SK-N-SH treated with all-trans-retinoic acid at 6 μM for 48 hours (cell line): ENCODE results near the gene WFDC1.

Source experiments
- ATAC-seq: fragments of 200-7000 bp; cut with Tn5 transposase; 3 replicates; pipeline ENCODE4 v1.9.1; 2020; ENCODE audit warnings: mild to moderate bottlenecking, moderate library complexity
- ARNTL ChIP-seq: fragments of 450-650 bp; formaldehyde crosslinking; IDR thresholded peaks from 2 replicates; pipeline ENCODE4 v1.5.0; 2020; ENCODE audit warnings: low read depth, mild to moderate bottlenecking, moderate library complexity, borderline replicate concordance
- CSDC2 ChIP-seq: fragments of 250-450 bp; sonication (Bioruptor Pico); IDR thresholded peaks from 2 replicates; pipeline ENCODE4 v1.5.0; 2020; ENCODE audit warnings: mild to moderate bottlenecking, moderate library complexity
- ESRRG ChIP-seq: fragments of 250-450 bp; sonication (Bioruptor Pico); IDR thresholded peaks from 2 replicates; pipeline ENCODE4 v1.6.1; 2021; ENCODE audit warnings: mild to moderate bottlenecking
- GLIS3 ChIP-seq: fragments of 250-450 bp; sonication (Bioruptor Pico); IDR thresholded peaks from 2 replicates; pipeline ENCODE4 v1.5.0; 2020; ENCODE audit warnings: mild to moderate bottlenecking, moderate library complexity
- ISL1 ChIP-seq: fragments of 250-450 bp; sonication (Bioruptor Pico); IDR thresholded peaks from 2 replicates; pipeline ENCODE4 v2.1.2; 2022; ENCODE audit warnings: mild to moderate bottlenecking, moderate library complexity
- OSR1 ChIP-seq: fragments of 250-450 bp; sonication (Bioruptor Pico); IDR thresholded peaks from 2 replicates; pipeline ENCODE4 v1.8.0; 2022; ENCODE audit warnings: moderate library complexity, mild to moderate bottlenecking, inconsistent platforms
- PPARA ChIP-seq: fragments of 250-450 bp; sonication (Bioruptor Pico); IDR thresholded peaks from 2 replicates; pipeline ENCODE4 v1.5.0; 2020; ENCODE audit warnings: mild to moderate bottlenecking, borderline replicate concordance
- SNAI2 ChIP-seq: fragments of 250-450 bp; sonication (Bioruptor Pico); IDR thresholded peaks from 2 replicates; pipeline ENCODE4 v1.5.0; 2020; ENCODE audit warnings: mild to moderate bottlenecking, moderate library complexity
- TCF4 ChIP-seq: fragments of 250-450 bp; sonication (Bioruptor Pico); IDR thresholded peaks from 2 replicates; pipeline ENCODE4 v1.8.0; 2021; ENCODE audit warnings: mild to moderate bottlenecking, moderate library complexity, borderline replicate concordance
- ZC3H10 ChIP-seq: fragments of 250-450 bp; sonication (Bioruptor Pico); IDR thresholded peaks from 2 replicates; pipeline ENCODE4 v1.5.1; 2021; ENCODE audit warnings: mild to moderate bottlenecking, moderate library complexity
- ZFP3 ChIP-seq: fragments of 250-450 bp; sonication (Bioruptor Pico); IDR thresholded peaks from 2 replicates; pipeline ENCODE4 v1.5.0; 2020; ENCODE audit warnings: mild to moderate bottlenecking, moderate library complexity
- ZFP30 ChIP-seq: fragments of 450-650 bp; formaldehyde crosslinking; IDR thresholded peaks from 2 replicates; pipeline ENCODE4 v1.5.0; 2022; ENCODE audit warnings: mild to moderate bottlenecking, moderate library complexity
- ZNF565 ChIP-seq: fragments of 450-650 bp; formaldehyde crosslinking; conservative IDR thresholded peaks from 2 replicates; pipeline ENCODE4 v1.5.0; 2020; ENCODE audit warnings: low read depth, mild to moderate bottlenecking, moderate library complexity
- ZNF70 ChIP-seq: fragments of 450-650 bp; formaldehyde crosslinking; IDR thresholded peaks from 2 replicates; pipeline ENCODE4 v1.5.0; 2020; ENCODE audit warnings: mild to moderate bottlenecking, moderate library complexity
- ZNF8 ChIP-seq: fragments of 450-650 bp; formaldehyde crosslinking; IDR thresholded peaks from 2 replicates; pipeline ENCODE4 v1.5.0; 2020; ENCODE audit warnings: mild to moderate bottlenecking, moderate library complexity
- TF ChIP-seq, protein P1 (sequence below): fragments of 250-450 bp; sonication (Bioruptor Pico); IDR thresholded peaks from 2 replicates; pipeline ENCODE4 v1.5.1; 2021; ENCODE audit warnings: mild to moderate bottlenecking, moderate library complexity
- TF ChIP-seq, protein P2 (sequence below): fragments of 250-450 bp; sonication (Bioruptor Pico); IDR thresholded peaks from 2 replicates; pipeline ENCODE4 v1.8.0; 2021; ENCODE audit warnings: low read depth, mild to moderate bottlenecking, moderate library complexity, borderline replicate concordance
- TF ChIP-seq, protein P3 (sequence below): fragments of 250-450 bp; sonication (Bioruptor Pico); IDR thresholded peaks from 2 replicates; pipeline ENCODE4 v1.5.1; 2020; ENCODE audit warnings: low read depth, mild to moderate bottlenecking, moderate library complexity
- TF ChIP-seq, protein P4 (sequence below): fragments of 250-450 bp; sonication (Bioruptor Pico); IDR thresholded peaks from 2 replicates; pipeline ENCODE4 v1.8.0; 2020; ENCODE audit warnings: mild to moderate bottlenecking, moderate library complexity, borderline replicate concordance
- TF ChIP-seq, protein P5 (sequence below): fragments of 250-450 bp; sonication (Bioruptor Pico); IDR thresholded peaks from 2 replicates; pipeline ENCODE4 v1.5.0; 2020; ENCODE audit warnings: mild to moderate bottlenecking, moderate library complexity

WFDC1 gene

DNA sequence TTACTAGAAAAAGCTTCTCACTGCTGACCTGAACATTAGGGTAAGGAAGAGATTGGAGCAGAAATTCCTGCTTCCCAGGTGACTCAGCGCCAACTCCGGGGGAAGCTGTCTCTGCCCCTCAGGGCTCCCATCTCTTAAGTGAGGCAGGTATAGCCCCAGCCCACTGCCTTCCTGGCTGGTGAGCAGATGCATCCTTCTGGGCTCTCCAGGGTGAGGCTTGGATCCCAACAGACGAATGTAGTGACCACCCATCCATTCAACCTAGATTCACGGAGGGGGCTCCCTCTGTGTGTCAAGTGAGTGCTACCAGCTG lies 76.8 kb downstream of the WFDC1 start (continued):
- TF ChIP-seq, protein P1, sequence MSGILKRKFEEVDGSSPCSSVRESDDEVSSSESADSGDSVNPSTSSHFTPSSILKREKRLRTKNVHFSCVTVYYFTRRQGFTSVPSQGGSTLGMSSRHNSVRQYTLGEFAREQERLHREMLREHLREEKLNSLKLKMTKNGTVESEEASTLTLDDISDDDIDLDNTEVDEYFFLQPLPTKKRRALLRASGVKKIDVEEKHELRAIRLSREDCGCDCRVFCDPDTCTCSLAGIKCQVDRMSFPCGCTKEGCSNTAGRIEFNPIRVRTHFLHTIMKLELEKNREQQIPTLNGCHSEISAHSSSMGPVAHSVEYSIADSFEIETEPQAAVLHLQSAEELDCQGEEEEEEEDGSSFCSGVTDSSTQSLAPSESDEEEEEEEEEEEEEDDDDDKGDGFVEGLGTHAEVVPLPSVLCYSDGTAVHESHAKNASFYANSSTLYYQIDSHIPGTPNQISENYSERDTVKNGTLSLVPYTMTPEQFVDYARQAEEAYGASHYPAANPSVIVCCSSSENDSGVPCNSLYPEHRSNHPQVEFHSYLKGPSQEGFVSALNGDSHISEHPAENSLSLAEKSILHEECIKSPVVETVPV = no peak
- TF ChIP-seq ZNF565 (no peak), GLIS3 (CRISPR knock-in tag) (no peak)
- TF ChIP-seq, protein P2, sequence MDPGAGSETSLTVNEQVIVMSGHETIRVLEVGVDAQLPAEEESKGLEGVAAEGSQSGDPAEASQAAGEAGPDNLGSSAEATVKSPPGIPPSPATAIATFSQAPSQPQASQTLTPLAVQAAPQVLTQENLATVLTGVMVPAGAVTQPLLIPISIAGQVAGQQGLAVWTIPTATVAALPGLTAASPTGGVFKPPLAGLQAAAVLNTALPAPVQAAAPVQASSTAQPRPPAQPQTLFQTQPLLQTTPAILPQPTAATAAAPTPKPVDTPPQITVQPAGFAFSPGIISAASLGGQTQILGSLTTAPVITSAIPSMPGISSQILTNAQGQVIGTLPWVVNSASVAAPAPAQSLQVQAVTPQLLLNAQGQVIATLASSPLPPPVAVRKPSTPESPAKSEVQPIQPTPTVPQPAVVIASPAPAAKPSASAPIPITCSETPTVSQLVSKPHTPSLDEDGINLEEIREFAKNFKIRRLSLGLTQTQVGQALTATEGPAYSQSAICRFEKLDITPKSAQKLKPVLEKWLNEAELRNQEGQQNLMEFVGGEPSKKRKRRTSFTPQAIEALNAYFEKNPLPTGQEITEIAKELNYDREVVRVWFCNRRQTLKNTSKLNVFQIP (CRISPR knock-in tag) = no peak

DNA sequence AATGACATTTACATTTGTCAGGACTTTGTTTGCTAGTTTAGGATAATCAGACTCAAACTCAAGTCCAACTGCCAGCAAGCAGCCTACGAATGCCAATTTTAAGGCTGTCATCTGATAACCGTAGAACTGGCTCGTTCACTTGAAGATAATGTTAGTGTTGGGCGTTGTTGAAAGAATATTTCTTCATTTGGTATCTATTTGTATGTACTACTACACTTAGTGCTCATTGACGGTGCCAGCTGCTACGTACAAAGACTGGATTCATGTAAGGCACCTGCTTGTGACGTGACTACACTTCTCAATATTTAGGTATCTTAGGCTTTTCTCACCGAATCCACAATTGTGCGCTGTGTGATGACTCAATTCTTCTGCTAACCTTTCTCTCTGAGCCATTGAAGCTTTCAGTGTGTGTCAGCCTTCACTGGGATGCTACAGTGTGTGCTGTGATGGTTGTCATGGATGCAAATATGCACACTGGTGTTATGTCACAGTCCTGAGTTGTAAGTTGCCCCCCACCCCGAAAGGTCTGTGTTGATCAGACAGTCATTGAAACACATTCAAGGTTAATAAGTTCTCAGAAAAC lies 79.3 kb downstream of the WFDC1 start:
- TF ChIP-seq PPARA (CRISPR knock-in tag) = no peak
- TF ChIP-seq ZC3H10 = no peak
- TF ChIP-seq ISL1 (CRISPR knock-in tag) = no peak
- TF ChIP-seq ARNTL (CRISPR knock-in tag) = no peak
- TF ChIP-seq GLIS3 (CRISPR knock-in tag) = no peak
- TF ChIP-seq ZNF70 = no peak
- no peak for TF ChIP-seq ESRRG (CRISPR knock-in tag)
- TF ChIP-seq SNAI2 (CRISPR knock-in tag) = no peak
- TF ChIP-seq ZNF8 (CRISPR knock-in tag) = no peak
- no peak for TF ChIP-seq OSR1 (CRISPR knock-in tag)
- TF ChIP-seq, protein P3, sequence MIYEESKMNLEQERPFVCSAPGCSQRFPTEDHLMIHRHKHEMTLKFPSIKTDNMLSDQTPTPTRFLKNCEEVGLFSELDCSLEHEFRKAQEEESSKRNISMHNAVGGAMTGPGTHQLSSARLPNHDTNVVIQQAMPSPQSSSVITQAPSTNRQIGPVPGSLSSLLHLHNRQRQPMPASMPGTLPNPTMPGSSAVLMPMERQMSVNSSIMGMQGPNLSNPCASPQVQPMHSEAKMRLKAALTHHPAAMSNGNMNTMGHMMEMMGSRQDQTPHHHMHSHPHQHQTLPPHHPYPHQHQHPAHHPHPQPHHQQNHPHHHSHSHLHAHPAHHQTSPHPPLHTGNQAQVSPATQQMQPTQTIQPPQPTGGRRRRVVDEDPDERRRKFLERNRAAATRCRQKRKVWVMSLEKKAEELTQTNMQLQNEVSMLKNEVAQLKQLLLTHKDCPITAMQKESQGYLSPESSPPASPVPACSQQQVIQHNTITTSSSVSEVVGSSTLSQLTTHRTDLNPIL (CRISPR knock-in tag) = no peak
- TF ChIP-seq, protein P4, sequence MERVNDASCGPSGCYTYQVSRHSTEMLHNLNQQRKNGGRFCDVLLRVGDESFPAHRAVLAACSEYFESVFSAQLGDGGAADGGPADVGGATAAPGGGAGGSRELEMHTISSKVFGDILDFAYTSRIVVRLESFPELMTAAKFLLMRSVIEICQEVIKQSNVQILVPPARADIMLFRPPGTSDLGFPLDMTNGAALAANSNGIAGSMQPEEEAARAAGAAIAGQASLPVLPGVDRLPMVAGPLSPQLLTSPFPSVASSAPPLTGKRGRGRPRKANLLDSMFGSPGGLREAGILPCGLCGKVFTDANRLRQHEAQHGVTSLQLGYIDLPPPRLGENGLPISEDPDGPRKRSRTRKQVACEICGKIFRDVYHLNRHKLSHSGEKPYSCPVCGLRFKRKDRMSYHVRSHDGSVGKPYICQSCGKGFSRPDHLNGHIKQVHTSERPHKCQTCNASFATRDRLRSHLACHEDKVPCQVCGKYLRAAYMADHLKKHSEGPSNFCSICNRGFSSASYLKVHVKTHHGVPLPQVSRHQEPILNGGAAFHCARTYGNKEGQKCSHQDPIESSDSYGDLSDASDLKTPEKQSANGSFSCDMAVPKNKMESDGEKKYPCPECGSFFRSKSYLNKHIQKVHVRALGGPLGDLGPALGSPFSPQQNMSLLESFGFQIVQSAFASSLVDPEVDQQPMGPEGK (CRISPR knock-in tag) = no peak
- TF ChIP-seq ZNF565 = no peak
- no peak for TF ChIP-seq ZFP30 (CRISPR knock-in tag)
- TF ChIP-seq, protein P5, sequence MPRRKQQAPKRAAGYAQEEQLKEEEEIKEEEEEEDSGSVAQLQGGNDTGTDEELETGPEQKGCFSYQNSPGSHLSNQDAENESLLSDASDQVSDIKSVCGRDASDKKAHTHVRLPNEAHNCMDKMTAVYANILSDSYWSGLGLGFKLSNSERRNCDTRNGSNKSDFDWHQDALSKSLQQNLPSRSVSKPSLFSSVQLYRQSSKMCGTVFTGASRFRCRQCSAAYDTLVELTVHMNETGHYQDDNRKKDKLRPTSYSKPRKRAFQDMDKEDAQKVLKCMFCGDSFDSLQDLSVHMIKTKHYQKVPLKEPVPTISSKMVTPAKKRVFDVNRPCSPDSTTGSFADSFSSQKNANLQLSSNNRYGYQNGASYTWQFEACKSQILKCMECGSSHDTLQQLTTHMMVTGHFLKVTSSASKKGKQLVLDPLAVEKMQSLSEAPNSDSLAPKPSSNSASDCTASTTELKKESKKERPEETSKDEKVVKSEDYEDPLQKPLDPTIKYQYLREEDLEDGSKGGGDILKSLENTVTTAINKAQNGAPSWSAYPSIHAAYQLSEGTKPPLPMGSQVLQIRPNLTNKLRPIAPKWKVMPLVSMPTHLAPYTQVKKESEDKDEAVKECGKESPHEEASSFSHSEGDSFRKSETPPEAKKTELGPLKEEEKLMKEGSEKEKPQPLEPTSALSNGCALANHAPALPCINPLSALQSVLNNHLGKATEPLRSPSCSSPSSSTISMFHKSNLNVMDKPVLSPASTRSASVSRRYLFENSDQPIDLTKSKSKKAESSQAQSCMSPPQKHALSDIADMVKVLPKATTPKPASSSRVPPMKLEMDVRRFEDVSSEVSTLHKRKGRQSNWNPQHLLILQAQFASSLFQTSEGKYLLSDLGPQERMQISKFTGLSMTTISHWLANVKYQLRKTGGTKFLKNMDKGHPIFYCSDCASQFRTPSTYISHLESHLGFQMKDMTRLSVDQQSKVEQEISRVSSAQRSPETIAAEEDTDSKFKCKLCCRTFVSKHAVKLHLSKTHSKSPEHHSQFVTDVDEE (CRISPR knock-in tag) = no peak
- ATAC-seq = no peak

DNA sequence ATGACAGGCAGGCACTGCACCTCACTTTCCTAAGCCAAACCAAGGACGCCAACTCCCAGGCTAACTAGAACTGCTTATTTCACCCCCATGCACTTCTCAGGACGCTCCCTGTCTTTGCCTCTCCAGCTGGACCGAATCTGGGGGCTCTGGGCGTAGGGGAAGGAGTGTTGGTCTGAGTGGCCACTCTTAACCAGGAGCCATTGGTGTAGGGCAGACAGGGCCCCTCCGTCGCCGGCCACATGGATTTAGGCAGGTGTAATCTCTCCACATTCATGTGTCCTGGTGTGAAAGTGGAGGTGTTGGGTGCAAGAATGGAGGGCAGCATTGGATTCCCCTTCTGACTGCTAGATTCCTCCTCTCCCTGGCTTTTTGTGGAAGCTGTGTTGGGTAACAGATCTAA lies 83.4 kb downstream of the WFDC1 start:
- ATAC-seq = no peak
- TF ChIP-seq TCF4 (no peak), OSR1 (CRISPR knock-in tag) (no peak), PPARA (CRISPR knock-in tag) (no peak), ZFP30 (CRISPR knock-in tag) (no peak), ZNF8 (CRISPR knock-in tag) (no peak), ISL1 (CRISPR knock-in tag) (no peak), ZNF70 (no peak), CSDC2 (CRISPR knock-in tag) (no peak), ZFP3 (CRISPR knock-in tag) (no peak)
- TF ChIP-seq, protein P3 (CRISPR knock-in tag) = no peak
- TF ChIP-seq, protein P2 (CRISPR knock-in tag) = no peak
- TF ChIP-seq, protein P4 (CRISPR knock-in tag) = no peak
